SHP77 (cell line): Measurements from ENCODE around the gene PHACTR1.
A peak's percentile ranks its signal among the peaks of the same experiment; 100 is the strongest.
"Not testable (repeated sequence)": the region's sequence is repeated elsewhere in the genome, so short reads cannot be mapped to it uniquely, and the experiment has no call there.

Experiments used
- DNase-seq, 2 experiments: peaks; one replicate each; lab custom pipeline; 2025; lab: John Stamatoyannopoulos, UW

The PHACTR1 gene

DNA sequence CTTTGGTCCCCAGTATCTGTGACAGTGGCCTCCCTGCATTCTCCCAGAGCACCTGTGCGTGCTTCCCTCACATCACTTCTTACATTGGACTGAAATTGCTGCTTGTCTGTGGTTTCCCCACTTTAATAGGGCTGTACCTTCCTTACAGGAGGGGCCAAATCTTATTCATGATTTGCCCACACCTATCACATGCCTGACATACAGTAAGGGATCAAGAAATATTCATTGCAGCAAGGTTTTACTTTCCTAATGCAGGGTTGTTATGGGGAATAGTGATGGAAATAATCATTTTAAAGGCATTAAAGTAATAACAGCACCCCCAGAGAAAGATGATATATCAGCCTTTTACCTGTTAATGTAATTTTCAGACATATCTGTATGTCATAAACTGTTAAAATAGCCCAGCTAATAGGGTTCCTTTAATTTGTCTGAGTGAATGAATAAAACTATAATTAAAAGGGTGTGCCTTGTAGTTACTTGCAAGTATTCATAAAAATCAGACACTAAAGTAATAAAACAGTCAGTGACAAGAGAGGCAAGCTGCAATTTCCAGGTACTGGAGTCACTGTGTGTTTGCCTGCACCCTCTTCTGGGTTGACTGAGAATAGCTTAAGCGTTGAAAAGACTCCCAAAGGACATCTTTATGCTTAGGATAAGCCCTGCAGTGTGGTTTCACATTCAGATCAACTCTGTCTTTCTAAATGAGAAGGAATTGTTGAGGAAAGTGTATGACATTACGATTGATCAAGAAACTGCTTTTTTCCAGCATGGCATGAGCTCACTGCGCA lies 182.7 kb downstream of the PHACTR1 start:
- DNase-seq = no peak

GRCh38 chr6:12903246-12903645 lies 186.7 kb downstream of the PHACTR1 start:
- DNase-seq = no peak

GRCh38 chr6:12909833-12910232 lies 193.3 kb downstream of the PHACTR1 start:
- DNase-seq = no peak

DNA sequence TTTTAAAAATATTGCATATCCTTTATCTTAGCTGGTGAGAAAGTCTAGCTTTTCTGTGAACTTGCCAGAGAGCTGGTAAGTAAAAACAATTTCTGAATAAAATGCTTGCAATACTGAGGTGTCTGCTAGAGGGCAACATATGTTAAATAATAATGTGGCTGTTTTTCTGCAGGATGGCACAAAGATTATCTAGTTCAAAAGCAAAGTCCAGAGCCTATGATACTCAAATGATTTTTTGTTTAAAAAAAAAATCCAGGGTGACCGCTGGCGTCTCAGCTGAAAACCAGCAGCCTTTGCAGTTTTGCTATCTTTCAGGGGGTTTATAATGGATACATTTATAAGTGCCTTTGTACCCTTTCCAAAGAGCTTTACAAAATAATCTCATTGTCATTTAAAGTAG lies 194.9 kb downstream of the PHACTR1 start:
- peak in 1 of 2 experiments; percentile 4 for DNase-seq

DNA sequence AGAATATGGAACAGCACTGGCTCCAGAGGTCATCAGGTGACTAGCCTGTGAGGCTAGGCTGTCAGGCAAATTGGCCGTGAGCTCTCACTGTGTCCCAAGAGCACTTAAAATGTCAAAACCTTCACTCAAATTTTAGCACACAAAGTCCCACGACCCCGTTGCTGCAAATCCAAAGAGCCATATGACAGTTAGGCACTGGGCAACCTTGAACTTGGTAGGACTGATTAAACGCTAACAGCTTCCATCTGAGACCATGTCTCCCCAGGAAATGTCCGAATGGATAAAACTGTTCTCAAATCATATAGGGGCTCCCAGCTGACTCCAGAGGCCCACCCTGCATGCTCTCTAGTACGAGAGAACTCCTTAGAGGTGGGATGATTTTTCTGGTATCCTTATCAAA lies 196.6 kb downstream of the PHACTR1 start:
- no peak for DNase-seq

DNA sequence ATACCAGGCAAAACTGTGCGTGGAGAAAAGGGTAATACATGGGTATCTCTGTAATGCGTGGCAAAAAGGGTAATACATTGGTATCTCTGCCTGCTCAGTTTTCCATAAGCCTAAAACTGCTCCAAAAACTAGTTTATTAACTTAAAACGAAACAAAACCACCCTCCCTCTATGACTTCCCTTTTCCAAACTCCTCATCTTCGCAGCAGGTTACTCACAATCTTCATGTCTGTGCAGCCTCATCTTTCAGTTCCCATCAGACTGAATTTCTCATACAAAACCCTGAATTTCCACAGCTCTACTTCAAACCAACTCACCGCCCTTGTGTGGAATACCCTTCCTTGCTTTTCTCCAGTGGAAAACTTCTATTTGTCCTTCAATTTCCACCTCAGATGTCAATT lies 199.4 kb downstream of the PHACTR1 start:
- no peak for DNase-seq

DNA sequence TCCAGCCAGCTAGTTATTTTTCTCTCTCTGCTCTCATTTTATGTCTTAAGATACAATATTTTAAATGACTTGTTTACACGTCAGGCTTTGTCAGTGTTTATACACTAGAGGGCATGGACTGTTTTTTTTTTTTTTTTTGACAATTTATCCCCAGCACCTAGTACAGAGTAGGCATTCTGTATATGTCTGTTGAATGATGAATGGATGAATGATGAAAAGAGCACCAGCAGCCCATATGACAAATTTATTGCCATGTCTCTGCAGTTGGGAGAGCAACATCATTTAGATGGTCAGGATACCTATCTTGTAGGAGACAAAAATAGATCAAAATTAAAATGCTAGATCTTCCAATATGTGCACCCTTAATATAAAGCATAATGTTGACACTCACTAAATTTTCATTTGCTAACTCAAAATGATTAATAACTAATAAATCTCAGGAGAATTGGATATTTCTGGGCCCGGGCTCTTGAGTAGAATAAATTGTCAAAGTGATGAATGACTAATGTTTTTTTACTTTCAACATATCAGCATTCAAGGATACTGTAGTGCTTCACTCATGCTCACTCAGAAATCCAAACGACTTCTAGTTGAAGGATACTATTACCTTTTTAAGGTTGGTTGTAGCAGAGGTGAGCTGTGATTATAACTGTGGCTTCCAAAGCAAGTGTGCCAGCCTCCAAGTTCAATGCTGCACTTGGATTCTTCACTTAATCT lies 200.0 kb downstream of the PHACTR1 start:
- DNase-seq = no peak

DNA sequence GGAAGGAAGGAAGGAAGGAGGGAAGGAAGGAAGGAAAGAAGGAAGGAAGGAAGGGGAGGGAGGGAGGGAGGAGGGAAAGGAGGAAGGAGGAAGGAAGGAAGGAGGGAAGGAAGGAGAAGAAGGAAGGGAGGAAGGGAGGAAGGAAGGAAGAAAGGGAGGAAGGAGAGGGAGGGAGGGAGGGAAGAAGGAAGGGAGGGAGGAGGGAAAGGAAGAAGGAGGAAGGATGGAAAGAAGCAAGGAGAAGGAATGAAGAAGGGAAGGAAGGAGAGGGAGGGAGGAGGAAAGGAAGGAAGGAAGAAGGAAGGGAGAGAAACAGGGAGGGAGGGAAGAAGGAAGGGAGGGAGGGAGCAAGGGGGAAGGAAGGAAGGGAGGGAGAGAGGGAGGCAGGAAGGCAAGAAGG lies 204.9 kb downstream of the PHACTR1 start:
- DNase-seq = no peak

DNA sequence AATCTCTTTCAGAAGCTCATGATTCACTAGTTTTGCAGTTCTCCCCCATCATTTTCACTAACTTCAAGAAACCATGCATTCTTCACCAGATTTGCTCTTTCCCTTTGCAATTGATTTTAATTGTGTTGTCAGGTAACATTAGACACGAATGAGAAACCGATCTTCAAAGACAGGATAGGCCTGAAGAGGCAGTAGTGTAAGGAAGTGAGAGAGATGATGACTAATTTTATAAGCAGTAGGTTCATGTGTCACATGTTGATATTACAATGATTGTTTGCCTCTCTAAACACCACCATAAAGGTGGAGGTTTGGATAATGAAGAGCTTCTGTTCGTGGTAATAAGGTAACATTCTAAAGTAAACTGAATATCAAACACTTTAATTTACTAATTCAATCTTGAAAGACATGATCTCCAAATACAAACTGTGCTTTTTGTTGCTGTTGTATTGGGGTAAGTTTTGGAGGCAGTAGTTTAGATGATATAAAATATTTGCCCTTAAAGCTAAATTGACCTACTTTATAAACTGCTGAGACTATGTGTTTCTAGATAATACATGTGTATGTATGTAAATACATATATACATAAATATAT lies 207.2 kb downstream of the PHACTR1 start:
- no peak for DNase-seq

- DNase-seq = no peak
Measured at GRCh38 chr6:12924911-12925310, 208.3 kb downstream of the PHACTR1 start.

GRCh38 chr6:12927746-12928145 lies 211.2 kb downstream of the PHACTR1 start:
- DNase-seq = no peak

GRCh38 chr6:12929678-12930077 lies 213.1 kb downstream of the PHACTR1 start:
- DNase-seq = no peak

DNA sequence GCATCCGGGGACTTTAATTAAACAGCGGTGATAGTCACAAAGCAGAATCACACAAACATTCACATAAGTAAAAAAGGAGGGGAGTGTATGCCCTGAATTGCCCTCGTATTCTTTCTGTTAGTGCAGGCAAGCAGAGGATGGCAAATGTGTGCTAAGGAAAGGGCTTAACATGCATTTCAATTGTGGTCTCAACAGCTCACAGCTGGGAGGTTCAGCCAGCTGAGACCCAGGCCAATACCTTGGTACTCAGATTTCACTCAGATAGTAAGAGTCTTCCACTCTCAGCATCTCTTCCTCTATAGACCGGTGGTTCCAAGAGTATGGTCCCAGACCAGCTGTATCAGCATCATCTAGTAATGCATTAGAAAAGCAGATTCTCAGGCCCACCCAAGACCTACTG lies 215.1 kb downstream of the PHACTR1 start:
- DNase-seq = no peak

DNA sequence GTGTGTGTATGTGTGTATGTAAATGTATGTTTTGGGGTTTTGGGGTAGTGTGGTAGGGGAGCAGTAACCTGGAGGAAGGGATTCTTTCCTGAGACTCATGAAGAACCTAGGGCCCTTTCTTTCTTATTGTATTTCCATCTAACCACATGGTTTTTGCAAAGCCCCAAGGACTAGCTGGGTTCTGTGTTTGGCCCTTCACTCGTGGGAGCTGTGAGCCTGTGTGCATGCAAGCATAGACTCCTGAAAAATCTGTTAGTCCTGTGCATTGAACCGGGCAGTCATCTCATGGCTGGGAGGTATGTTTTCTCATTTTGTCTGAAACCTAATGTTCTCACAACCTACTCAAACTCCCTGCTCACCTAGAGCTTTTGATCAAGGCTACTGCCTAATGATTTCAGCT lies 219.1 kb downstream of the PHACTR1 start:
- DNase-seq = no peak

DNA sequence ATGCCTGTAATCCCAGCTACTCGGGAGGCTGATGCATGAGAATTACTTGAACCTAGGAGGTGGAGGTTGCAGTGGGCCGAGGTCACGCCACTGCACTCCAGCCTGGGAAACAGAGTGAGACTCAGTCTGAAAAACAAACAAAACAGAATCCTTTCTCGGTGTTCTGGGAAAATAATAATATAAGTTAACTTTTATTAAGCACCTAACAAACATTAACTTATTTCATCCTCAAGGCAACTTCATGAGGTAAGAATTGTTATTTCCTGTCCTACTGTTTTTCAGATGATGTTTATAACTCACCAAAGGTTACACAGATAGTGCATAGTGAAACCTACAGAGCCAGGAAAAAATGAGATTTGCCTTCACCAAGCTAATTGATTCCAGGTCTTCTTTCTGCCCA lies 221.4 kb downstream of the PHACTR1 start:
- DNase-seq = no peak

DNA sequence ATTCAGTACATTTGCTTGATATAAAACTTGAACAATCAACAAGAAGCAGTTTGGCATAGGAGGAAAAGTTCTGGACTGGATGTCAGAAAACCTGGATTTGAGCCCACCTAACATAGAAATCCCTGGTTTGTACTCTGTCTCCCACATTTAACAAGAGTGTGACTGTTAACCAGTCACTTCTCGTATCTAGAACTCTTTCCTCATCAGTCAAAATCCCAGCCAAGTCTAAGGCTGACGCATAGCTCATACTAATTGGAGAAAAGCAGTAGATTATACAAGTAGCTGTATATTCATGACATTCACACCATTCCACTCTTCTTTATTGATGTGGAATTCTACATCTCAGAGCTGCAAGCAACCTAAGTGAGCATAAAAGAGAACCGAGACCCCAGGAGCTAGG lies 222.7 kb downstream of the PHACTR1 start:
- no peak for DNase-seq

DNA sequence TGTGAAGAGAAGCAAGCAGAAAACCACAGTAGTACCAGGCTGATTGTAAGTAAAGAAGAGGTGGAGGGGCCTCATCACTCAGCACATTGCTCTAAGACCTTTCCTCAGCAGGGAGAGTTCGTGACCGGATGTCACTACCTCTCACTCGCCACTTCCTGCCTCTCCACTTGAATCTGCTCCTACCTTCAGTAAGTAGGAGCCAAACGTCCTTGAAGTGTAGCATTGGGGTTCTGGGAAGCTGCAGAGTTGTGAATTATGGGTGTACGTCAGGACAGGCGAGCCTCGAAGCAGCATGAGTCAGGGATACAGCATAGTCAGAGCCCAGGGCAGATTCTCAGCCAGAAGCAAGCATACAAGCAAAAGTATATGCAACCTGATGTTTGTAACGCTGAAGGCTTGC lies 224.9 kb downstream of the PHACTR1 start:
- no peak for DNase-seq

GRCh38 chr6:12943549-12943948 lies 227.0 kb downstream of the PHACTR1 start:
- no peak for DNase-seq

DNA sequence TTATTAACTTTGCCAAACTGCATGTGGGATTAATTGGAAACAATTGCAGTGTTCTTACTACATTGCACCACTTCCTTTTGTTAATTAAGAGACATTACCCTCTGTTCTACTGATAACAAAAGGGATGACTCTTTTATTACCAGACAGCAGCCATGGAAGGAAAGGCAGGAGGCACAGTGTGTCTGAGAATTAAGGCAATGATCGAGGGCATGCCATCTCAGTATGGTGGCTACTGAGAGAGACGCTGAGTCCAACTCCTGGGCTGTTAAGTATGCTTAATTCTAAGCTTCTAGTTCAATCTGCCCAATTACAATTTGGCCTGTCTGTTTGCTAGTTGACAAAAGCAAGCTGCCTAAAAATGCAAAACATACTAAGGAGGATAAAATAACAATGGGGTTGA lies 227.4 kb downstream of the PHACTR1 start:
- no peak for DNase-seq

GRCh38 chr6:12944528-12944927 lies 228.0 kb downstream of the PHACTR1 start:
- DNase-seq = not testable (repeated sequence)

- no peak for DNase-seq
Measured at GRCh38 chr6:12947151-12947871, 230.7 kb downstream of the PHACTR1 start.

DNA sequence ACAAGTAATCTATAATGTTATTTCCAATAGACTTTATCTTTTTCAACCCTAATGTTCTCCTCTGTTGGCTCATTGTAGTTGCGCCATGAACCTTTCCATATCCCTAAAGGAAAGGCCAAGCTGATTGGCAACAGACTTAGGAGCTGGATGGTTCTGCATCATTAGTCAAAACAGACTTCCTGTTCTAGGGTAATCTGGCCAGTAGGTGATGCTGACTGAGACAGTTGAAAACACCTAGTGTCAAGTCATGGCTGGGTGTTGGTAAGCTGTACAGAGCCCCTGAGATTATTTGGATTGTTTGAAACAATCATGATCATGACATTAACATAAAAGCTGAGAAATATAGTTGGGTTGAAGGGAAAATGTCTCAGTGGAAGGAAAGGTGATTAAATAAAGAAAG lies 231.4 kb downstream of the PHACTR1 start:
- DNase-seq = no peak

DNA sequence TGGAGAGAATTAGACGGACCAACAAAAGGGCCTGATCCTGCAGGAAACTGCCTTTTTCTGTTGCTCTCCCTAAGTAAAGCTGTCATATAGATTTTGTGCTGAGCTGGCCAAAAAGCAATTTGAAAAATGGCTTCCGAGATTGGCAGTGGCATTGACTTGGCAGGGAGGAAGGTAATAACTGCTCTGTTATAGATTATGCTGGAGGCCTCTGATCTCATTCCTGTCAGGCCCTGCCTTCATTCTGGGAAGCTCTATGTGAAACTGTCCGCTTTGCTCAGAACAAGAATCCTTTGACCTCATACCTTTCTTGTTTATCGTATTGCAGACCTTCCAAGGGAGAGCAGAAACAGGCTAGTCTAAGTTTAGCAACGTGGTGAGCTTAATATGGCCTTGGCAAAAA lies 234.4 kb downstream of the PHACTR1 start:
- no peak for DNase-seq
